ENCODE measurements around the gene B4GALNT2.
"Not testable (repeated sequence)": the region's sequence is repeated elsewhere in the genome, so short reads cannot be mapped to it uniquely, and the experiment has no call there.

The B4GALNT2 gene

GRCh38 chr17:49117587-49118230, 14.9 kb upstream of the B4GALNT2 start:
- DNase-seq (ENCODE audit: insufficient read length, low spot score) (no peak), FAIRE-seq (peak; percentile 20)

DNA sequence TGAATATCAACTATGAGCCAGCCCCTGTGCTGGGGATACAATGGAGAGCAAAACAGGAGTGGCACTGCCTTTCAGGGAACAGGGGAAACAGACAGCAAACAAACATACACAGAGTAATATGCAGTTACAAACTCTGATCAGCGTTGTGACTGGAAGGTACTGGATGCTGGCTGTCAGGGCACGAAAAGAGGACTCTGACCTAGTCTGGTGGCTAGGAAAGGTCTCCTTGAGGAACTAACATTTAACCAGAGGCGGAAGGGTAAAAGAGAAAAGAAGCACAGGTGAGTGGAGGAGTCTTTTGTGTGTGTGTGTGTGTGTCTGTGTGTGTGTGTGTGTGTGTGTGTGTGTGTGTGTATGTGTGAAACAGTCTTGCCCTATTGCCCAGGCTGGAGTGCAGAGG, 12.4 kb upstream of the B4GALNT2 start:
- DNase-seq (ENCODE audit: insufficient read length, low spot score), result no peak
- no peak for FAIRE-seq

- no peak for DNase-seq (ENCODE audit: insufficient read length, low spot score)
- no peak for FAIRE-seq
Measured at GRCh38 chr17:49121696-49122292, 10.8 kb upstream of the B4GALNT2 start.

- DNase-seq (ENCODE audit: insufficient read length, low spot score) (no peak), FAIRE-seq (no peak)
Measured at GRCh38 chr17:49122566-49122965, 10.0 kb upstream of the B4GALNT2 start.

DNA sequence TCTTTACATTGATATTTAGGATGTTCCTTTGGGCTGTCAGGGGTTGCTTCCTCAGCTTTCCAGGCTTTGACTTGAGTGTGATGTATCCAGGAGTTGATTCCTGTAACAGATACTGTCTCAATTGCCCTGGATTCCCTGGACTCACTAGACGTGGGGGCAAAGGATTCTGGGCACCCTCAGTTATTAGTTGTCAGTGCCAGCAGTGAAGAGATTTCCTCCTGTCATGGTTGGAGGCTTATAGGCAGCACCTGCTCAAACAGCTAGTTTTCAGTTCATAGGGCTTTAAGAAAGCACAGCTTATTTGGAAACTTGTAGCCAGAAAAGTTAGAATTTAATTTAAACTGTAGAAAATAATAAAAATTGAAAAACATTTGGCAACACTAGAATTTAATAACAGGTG, 9.5 kb upstream of the B4GALNT2 start:
- no peak for DNase-seq (ENCODE audit: insufficient read length, low spot score)
- no peak for FAIRE-seq

- FAIRE-seq (no peak), DNase-seq (ENCODE audit: insufficient read length, low spot score) (no peak)
Measured at GRCh38 chr17:49125449-49125848, 7.1 kb upstream of the B4GALNT2 start.

- DNase-seq (ENCODE audit: insufficient read length, low spot score); FAIRE-seq: not testable (repeated sequence)
Measured at GRCh38 chr17:49126183-49126859, 6.2 kb upstream of the B4GALNT2 start.

DNA sequence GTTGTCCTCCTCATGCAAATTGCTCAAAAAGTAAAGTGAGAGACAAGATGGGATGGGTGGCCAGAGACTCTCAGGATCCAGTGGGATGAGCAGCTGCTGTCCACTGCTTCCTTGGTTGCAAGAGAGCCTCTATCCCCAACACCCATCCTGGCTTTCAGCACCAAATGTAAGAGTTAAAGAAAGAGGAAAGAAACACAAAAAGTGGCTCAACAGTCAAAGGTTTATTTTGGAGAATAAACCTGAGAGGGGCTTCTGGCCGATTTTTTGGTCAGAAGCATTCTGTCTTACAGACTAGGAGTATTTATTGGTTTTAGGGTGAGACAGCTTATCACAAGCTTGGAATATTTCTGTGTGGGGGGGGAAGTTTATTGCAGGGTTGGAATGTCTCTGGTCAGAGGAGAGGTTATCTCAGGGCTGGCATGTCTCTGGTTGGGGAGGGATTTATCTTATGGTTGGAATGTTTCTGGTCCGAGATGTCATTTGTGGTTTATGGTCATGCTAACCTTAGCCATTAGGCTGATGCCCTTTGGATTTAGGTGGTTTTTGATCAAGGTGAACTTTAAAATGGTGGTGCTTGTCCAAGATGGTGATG, 3.1 kb upstream of the B4GALNT2 start:
- not testable (repeated sequence) for FAIRE-seq; DNase-seq (ENCODE audit: insufficient read length, low spot score)

- FAIRE-seq, result no peak
Measured at GRCh38 chr17:49130891-49131290, 1.7 kb upstream of the B4GALNT2 start.

DNA sequence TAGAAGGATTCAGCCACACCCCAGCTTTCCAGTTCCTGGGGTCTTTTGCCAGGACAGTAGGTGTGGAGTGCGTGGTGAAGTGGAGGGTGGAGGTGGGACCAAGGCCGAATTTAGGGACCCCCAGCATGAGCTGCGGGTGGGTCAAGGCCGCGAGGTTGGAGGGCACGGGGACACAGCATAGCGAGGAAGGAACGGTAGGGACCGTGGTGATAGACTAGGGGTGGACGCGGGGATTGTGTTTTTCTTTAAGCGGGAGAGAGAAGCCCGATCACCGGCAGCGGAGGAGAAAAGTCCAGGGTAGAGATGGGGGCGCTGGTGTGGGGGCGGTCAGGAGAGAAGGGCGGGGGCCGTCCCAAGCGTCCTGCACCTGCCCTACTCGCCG, 261 bp upstream of the B4GALNT2 start:
- DNase-seq (ENCODE audit: insufficient read length, low spot score) (no peak), FAIRE-seq (no peak)

More at GRCh38 chr17:49130891-49131290, 1.7 kb upstream of the B4GALNT2 start:
- DNase-seq (ENCODE audit: insufficient read length, low spot score), result no peak

DNA sequence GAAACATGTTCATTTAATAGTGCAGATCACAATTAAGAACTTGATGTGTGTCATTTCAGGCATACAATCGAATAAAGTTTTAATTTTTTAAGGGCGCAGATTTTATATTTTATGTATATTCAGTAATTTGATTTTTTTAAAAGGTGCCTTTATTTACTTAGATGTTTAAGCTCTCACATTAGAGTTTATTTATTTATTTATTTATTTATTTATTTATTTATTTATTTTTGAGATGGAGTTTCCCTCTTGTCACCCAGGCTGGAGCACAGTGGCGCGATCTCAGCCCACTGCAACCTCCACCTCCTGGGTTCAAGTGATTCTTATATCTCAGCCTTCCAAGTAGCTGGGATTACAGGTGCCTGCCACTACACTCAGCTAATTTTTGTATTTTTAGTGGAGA, 3.8 kb downstream of the B4GALNT2 start:
- no peak for DNase-seq (ENCODE audit: insufficient read length, low spot score)
- FAIRE-seq, result no peak

GRCh38 chr17:49145654-49146053, 13.1 kb downstream of the B4GALNT2 start:
- not testable (repeated sequence) for FAIRE-seq; DNase-seq (ENCODE audit: insufficient read length, low spot score)

DNA sequence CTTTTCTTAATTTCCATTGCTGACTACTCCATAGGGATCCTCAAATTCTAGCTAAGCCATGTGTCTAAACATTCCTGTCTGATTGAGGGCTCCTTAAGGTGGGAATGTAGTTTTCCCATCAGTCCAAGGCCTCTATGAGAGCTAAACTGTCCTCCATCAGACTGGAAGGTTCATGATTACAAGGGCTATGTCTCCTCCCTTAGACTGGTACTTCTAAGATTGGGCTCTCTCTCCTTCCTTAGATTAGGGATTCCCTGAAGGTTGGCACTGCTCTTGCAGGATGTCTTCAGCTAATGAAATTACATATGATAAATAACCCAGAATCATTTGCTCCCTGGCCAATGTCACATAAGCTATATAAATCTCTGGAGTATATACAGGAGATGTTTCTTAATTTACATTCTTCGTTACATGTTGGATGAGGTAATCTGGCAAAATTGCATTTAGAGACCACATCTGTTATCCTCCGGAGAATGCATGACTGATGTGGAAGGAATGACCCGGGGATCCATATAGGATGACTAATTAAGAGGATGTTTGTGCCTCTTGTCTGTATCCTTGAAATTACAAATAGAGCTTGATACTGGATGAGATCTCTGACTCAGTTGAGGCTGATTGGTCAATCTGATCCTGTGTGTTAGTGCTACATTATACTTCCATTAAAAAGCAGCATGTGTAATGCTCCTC, 14.2 kb downstream of the B4GALNT2 start:
- FAIRE-seq (peak; percentile 54), DNase-seq (ENCODE audit: insufficient read length, low spot score) (peak; percentile 97)

- no peak for FAIRE-seq
- no peak for DNase-seq (ENCODE audit: insufficient read length, low spot score)
Measured at GRCh38 chr17:49148171-49148570, 15.6 kb downstream of the B4GALNT2 start.

GRCh38 chr17:49151996-49152395, 19.4 kb downstream of the B4GALNT2 start:
- no peak for DNase-seq (ENCODE audit: insufficient read length, low spot score)
- FAIRE-seq, result no peak

DNA sequence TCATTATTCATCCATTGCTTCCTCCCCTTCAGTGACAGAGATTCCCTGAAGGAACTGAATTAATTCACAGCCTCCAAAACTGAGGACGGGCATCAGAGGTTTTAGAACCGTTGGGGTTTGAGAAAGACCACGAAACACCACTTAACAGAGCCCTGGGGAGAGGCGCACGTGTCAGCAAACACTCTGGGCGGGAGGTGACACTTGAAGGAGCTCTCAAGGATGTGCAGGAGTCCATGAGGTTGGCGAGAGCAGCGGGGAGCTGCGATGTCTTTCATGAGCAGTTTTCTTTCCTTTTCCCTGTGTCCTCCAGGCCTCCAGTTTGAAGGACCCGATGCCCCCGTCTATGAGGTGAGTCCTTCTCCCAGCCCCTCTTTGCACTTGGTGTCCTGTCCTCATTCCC, 23.7 kb downstream of the B4GALNT2 start:
- DNase-seq (ENCODE audit: insufficient read length, low spot score) (no peak), FAIRE-seq (no peak)

GRCh38 chr17:49157784-49158183, 25.2 kb downstream of the B4GALNT2 start:
- DNase-seq (ENCODE audit: insufficient read length, low spot score) (peak; percentile 51), FAIRE-seq (no peak)

DNA sequence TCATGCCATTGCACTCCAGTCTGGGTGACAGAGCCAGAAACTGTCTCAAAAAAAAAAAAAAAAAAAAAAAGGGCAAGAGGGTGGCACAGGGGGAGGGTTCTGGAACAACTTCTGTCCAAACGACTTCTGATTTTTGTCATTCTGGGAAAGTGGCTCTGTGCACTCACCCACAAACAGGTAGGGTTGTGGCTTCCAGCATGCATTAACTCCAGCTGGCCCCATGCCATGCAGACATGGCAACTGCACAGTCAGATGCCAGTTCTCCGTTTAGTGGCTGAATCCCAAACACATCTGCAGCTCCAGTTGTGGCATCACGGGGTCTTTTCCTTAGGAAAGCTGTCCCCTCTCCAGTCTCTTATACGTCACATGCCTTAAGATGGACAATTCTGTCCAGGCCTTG, 30.3 kb downstream of the B4GALNT2 start:
- no peak for DNase-seq (ENCODE audit: insufficient read length, low spot score)
- no peak for FAIRE-seq

- FAIRE-seq, result no peak
- DNase-seq (ENCODE audit: insufficient read length, low spot score), result no peak
Measured at GRCh38 chr17:49165143-49165542, 32.6 kb downstream of the B4GALNT2 start.

- DNase-seq (ENCODE audit: insufficient read length, low spot score), result no peak
- no peak for FAIRE-seq
Measured at GRCh38 chr17:49168706-49169105, 36.1 kb downstream of the B4GALNT2 start.

DNA sequence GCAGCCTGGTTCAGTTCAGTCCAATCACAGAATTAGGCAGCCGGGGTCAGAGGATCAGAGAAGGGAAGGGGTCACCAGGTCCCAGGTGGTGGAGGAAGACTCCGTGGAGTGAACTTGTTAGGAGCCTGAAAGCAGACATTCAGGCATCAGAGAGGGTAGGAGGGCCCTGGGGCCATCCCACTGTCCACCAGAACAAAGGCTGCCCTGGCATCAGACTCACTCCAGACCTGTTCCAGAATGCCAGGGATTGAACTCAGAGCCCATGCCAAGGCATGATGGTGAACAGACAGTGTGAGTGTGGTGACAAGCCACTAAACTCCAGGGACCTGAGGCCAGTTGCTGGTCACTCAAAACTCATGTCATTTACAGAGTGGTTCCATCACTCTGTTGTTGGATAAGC, 37.6 kb downstream of the B4GALNT2 start:
- DNase-seq (ENCODE audit: insufficient read length, low spot score) (no peak), FAIRE-seq (no peak)
